ENCODE results near the gene CUEDC1. TPM values are rescaled to one million over a fixed set of nuclear protein-coding genes. Genes with fewer than 3 reads are reported as not detected.
A peak's percentile ranks its signal among the peaks of the same experiment; 100 is the strongest.

The CUEDC1 gene
- total and polyA plus RNA-seq, 2 of the 13 experiments (the other 11 are each of a cell fraction or from before 2014, with no cell fraction given), result 7.4 to 12.9 TPM

GRCh38 chr17:57935833-57936807, 19.1 kb downstream of the CUEDC1 start (continued):
- TF ChIP-seq FOXA3 (CRISPR knock-in tag; IDR thresholded peaks at IDR 0.05) (peak; percentile 28; the same call in 1 of the 2 replicates), ZNF10 (CRISPR knock-in tag; IDR thresholded peaks at IDR 0.05; ENCODE audit: borderline replicate concordance, low read depth) (0 out of 2 replicates have a peak, but pooled peaks have one; percentile 82), POLR2A (IDR thresholded peaks at IDR 0.05; ENCODE audit: insufficient read depth in 1 of 2, low read depth in 2 of 2, low read length in 2 of 2) (peak in 1 of 2 experiments; percentile 84; a peak in 2 of 4 replicates), IRF2 (CRISPR knock-in tag; IDR thresholded peaks at IDR 0.05) (peak; percentile 9; the same call in 1 of the 2 replicates), NR2F6 (IDR thresholded peaks at IDR 0.05) (peak; percentile 11; the same call in 1 of the 2 replicates), NR2F6 (CRISPR knock-in tag; IDR thresholded peaks at IDR 0.05) (peak; percentile 34; the same call in 1 of the 2 replicates), ZSCAN20 (CRISPR knock-in tag; IDR thresholded peaks at IDR 0.05; ENCODE audit: borderline replicate concordance) (peak; percentile 32; the same call in 1 of the 2 replicates), NFE2L1 (CRISPR knock-in tag; IDR thresholded peaks at IDR 0.05; ENCODE audit: borderline replicate concordance) (no peak), ZFP91 (CRISPR knock-in tag; IDR thresholded peaks at IDR 0.05; ENCODE audit: borderline replicate concordance) (peak; percentile 63; the same call in 1 of the 2 replicates), KDM4B (CRISPR knock-in tag; IDR thresholded peaks at IDR 0.05) (0 out of 2 replicates have a peak, but pooled peaks have one; percentile 27), HOMEZ (CRISPR knock-in tag; IDR thresholded peaks at IDR 0.05; ENCODE audit: low read depth) (0 out of 2 replicates have a peak, but pooled peaks have one; percentile 18), TBX2 (CRISPR knock-in tag; IDR thresholded peaks at IDR 0.05; ENCODE audit: borderline replicate concordance) (peak; percentile 55; the same call in 1 of the 2 replicates), NFKB2 (CRISPR knock-in tag; IDR thresholded peaks at IDR 0.05; ENCODE audit: borderline replicate concordance) (0 out of 2 replicates have a peak, but pooled peaks have one; percentile 30), ZNF326 (CRISPR knock-in tag; IDR thresholded peaks at IDR 0.05; ENCODE audit: borderline replicate concordance) (no peak), ZNF609 (CRISPR knock-in tag; IDR thresholded peaks at IDR 0.05; ENCODE audit: borderline replicate concordance) (0 out of 2 replicates have a peak, but pooled peaks have one; percentile 8), EED (CRISPR knock-in tag; IDR thresholded peaks at IDR 0.05) (0 out of 2 replicates have a peak, but pooled peaks have one; percentile 54)

Data from HepG2 (cell line).